ENCODE data around the gene MIOS.

MIOS gene

DNA sequence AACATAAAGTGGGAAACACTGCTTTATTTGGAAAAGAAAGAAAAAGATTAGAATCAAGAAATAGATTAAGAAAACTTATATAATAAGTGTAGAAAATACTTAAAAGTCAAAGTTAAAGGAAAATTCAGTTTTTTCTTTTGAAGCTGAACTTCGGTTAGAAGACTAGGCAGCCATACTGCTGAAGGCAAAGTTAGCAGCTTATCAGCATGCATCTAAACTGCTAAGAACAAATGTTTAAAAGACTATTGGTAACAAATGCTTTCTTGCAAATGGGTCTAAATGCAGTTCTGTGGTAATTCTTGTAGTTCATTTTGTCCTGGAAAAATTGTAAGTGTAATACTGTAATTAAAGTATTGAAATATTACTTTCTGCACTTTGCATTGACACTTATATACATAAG, 18.0 kb downstream of the MIOS start:
- no peak for DNase-seq

DNA sequence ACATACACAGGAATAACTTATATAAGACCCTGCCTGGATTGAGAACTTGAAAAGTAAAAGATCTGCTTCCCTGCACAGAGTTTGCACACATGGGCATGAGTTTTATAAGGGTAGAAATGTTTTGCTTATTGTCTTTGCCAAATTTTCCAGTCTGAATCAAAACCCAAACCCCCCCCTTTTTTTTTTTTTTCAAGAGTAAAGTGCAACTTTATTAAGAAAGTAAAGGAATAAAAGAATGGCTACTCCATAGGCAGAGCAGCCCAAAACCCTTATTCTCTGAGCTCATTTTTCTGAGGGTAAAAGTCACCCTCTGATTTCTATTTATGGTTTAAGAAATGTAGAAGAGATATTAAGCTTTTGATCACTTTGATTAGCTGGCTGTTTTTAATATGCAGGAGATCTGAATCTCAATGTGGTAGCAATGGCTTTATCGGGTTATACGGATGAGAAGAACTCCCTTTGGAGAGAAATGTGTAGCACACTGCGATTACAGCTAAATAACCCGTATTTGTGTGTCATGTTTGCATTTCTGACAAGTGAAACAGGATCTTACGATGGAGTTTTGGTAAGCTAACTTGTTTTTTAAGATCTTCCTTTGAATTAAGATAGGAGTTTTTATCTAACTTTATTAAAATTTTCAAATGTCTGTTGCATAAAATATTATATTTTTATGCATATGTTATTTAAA, 18.7 kb downstream of the MIOS start:
- DNase-seq: peak; percentile 66

DNA sequence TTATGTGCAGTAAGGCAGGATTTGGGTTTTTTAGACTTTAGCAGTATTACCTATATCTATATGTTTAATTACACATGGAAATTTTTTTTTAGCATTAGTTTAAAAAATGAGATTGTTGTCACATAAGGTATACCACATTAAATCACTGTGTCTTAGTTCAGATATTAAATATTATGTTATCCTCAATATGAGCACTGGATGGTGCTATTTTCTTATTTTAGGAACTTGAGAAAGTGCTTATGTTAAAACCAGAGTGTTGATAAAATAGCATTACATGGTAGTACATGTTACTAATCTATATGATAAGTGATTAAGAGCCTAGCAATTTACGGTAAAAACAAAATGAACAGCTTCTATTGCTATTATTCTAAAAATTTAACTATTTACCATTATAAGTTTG, 28.8 kb downstream of the MIOS start:
- DNase-seq: peak; percentile 64

DNA sequence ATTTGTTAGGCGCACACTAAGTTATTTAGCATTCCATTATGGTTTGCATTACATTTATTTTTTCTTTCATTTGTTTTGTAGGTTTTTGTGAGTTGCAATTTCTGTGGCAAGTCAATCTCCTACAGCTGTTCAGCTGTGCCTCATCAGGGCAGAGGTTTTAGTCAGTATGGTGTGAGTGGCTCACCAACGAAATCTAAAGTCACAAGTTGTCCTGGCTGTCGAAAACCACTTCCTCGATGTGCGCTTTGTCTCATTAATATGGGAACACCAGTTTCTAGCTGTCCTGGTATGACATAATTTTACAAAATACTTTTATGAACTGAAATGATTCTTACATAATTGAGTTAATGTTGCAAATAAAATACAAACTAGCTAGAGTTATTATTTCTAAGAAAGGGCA, 29.5 kb downstream of the MIOS start:
- no peak for DNase-seq

DNA sequence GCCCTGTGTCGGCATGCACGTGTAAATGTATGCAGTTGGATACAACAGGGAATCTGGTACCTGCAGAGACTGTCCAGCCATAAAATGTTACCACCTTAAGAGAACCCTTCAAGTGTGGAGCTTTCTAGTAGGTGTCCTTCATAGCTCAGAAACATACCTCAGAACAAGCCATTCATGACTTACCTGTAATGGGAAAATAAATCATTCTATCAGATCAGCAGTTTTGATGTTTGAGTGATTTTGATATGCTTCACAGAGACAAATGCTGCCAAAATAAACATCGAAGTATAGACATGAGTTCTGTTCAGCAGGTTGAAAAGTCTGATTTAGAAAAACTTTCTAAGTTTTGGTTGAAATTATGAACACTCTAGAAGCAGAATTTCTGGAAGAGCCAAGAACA, 40.3 kb downstream of the MIOS start:
- DNase-seq: no peak

DNA sequence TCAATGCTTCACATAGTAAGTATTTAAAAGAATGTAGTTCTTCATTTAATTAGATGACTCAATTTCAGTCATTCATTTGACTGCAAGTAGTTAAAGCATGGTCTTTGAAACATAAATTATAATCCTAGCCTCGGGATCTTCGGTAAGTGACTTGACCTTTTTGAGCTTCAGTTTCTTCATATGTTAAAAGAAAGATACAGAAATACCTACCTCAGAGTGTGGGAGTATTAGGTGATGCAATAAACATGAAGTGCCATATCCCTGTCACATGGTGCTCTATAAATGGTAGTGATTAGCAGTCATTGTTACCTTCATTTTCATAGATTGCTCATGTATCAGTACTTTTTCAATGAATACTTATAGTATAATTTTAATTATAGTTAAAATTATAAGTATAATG, 42.6 kb downstream of the MIOS start:
- no peak for DNase-seq

DNA sequence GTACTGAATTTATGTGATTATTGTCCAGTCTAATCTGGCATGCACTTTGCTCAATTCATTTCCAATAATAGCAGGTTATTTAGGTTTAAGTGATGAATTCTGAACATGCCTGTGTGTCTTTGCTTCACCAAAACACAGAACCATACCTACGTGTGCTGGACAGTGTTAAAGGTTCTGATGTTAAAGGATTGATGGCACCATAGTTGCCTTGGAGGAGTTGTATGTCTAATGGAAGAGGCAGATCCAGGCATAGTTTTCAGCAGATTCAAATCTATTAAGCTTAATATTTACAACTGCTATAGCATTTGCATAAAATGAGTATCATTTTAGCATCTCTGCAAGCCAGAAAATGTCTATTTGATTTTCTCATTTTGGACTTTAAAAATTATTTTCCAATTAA, 45.8 kb downstream of the MIOS start:
- DNase-seq: no peak

DNA sequence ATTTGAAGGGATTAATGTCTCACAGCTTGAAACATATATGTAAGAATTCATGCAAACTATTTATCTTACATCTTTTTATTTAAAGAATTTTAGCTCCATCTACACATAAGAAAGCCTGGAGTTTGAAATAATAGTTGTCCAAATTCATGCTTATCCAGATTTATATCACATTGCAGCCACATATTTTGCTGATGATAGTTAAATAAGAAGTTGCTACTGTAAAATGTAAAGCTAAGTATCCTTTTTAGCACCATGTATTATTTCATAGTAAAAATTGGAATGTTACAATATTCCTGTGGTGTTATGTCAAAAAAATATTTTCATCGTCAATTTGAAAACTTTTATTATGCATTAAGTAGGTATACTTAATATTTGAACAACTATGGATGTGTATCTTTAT, 46.5 kb downstream of the MIOS start:
- no peak for DNase-seq

DNA sequence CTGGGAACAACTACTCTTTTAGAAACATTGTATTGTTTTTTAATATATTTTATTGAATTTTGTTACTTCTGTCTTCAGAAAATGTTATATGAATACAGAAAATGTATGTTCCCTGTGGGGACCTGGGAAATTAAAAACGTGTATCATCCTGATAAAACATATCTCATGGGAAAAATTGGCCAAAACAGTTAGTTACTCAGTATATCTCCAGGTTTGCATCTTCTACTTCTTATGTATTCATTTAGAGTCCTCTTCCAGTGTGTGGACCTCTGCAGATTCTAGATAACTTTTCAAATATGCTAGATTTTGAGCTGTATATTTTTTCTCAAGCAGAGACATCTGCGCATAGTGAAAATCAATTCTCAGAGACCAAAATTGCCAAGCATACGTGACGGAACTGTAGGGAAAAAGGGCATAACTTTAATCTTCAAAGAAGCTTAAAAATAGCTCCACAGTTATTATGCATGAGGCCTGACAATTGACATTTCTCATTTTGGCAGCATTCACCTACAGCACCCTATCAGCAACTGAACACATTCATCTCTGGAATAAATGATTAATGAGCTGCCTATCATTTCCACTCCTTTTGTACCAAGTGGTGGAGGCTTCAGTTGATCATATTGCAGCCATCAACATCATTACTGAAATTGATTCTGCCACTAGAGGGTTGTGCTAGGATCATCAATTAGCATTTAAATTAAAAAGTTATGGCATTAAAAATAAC, 47.5 kb downstream of the MIOS start:
- DNase-seq: no peak

DNA sequence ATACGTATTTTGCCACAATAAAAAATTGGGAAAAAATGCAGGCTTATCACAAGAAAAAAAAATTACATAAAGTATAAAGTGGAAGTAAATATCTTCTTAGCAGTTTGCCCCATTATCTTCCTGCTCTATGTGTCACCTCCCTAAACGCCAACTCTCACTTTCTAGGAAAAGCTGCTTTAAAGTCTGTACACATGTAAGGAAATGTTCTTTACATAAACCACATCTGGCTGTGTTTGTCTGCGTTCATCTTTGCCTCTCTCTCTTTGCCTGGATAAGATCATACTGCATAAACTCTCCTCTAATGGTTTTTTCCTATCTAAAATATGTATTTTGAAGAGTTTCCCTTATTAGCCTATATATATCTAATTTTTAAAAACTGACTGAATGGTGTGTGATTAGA, 50.9 kb downstream of the MIOS start:
- DNase-seq: no peak

DNA sequence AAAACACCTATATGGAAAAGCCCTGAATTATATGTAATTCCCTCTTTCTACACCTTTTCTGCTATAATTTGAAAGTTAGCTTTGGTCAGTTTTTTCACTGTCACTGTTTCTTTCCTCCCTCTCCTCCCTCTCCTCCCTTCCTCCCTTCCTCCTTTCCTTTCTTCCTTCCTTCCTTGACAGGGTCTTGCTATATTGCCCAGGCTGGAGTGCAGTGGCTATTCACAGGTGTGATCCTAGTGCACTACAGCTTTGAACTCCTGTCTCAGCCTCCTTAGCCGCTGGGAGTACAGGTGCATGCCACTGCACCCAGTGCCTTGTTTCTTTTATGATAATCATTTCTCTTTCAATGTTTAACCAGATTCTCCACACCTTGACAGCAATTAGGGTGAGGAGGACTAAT, 51.7 kb downstream of the MIOS start:
- no peak for DNase-seq

DNA sequence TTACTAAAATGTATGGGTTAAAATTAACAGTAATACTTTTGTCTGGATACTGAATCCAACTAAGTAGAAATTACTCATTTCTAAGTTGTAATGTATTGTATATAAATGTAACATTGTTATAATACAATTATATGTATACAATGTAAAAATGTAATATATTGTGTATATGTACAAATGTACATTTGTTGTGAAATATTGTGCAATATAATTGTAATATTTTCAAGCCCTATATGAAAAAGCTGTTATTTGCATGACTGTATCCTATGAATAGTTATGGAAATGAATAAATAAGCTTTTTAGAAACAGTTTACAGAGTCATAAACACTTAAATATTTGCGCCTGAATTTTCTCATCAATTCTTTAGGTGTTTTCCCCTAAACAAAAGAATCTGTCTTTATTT, 53.6 kb downstream of the MIOS start:
- DNase-seq: no peak

DNA sequence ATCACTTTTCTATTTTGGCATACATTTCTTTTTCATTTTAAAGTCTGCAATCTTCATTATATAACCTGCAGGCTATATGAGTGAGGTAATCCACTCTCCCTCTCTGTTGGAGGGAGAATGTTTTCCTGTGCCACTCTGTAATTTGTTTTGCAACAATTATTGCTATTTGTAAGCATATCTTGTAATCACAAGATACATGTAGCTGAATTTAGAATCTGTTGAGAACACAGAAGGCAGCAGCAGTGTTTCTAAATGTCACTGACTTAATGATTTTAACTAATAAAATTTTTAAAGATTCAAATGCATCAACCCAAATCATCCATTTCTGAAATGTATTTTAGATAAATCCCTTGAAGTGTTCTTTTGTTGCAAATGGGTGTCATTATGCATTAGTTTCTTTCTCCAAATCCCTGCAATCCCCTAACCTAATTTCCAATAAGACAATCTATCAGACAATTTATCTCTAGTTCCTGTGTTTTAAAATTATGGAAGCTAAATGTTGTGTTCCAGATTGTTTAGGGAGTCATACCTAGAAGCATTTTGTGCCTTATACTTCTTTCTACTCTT, 54.0 kb downstream of the MIOS start:
- DNase-seq: no peak

DNA sequence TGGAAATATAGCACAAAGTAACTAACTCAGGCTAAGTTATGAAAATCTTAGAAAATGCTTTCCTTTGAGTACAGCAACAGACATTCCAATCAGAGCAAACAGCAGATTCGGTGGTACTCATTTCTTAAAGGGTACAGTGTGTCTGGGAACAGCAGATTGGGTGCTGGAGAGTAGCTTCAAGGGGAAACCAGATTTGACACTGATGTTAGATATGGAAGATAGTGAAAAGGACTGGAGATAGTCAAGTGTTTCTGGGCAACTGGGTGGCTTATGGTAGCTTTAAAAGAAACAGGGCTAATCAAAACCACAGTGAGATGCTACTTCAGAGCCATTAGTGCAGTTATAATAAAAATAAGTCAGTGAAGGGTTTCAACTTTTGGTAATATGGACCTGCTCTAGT, 61.8 kb downstream of the MIOS start:
- no peak for DNase-seq

DNA sequence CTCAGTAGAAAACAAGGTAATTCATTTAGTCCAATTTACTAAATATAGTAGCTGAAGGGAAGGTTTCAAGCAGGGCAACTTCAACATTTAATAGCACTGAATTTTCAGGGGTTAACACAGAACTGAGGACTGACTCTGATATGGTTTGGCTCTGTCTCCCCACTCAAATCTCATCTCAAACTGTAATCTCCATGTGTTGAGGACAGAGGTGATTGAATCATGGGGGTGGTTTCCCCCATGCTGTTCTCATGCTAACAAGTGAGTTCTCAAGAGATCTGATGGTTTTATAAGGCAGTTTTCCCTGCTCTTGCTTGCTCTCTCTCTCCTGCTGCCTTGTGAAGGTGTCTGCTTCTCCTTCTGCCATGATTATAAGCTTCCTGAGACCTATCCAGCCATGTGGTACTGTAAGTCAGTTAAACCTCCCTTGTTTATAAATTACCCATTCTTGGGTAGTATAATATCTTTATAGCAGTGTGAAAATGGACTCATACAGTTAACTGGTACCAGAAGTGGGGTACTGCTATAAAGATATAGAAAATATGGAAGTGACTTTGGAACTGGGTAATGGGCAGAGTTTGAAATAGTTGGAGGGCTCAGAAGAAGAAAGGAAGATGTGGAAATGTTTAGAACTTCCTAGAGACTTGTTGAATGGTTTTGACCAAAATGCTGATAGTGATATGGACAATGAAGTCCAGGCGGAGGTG, 64.1 kb downstream of the MIOS start:
- no peak for DNase-seq

DNA sequence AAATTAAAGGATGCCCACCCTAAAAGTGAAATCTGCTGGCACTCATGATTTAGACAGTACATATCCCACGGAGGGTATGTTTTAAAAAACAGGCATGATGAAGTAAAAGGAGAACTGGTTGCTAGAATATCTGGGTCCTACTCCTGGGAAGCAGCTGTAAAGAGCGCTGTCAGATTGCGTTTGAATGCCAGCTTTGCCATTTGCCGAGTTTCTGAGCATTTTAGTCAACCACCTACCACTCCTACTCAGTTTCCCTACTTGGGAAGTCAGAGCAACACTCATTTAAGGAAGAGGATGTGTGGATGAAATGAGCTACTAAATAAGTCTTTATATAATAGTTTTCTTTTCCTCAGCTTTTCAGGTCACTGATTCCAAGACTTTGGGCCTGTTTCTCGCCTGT, 72.7 kb downstream of the MIOS start:
- DNase-seq: peak; percentile 48

DNA sequence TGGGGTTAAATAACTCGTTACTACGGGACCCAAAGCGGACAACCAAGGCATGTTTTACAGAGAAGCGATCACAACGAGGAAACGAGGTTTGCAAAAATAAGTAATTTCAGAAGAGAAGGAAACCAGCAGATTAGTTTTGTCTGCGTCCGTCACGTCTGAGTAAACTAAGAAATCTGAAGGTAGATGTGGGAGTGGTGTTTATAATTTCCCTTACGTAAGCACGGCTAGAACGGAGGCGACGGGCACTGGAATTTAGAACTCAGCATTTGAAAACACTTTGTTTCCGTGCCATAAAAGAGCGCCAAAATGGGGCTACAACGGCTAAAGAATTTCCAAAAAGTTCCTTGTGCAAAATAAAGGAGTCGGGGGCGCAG, 73.2 kb downstream of the MIOS start:
- peak; percentile 63 for DNase-seq

DNA sequence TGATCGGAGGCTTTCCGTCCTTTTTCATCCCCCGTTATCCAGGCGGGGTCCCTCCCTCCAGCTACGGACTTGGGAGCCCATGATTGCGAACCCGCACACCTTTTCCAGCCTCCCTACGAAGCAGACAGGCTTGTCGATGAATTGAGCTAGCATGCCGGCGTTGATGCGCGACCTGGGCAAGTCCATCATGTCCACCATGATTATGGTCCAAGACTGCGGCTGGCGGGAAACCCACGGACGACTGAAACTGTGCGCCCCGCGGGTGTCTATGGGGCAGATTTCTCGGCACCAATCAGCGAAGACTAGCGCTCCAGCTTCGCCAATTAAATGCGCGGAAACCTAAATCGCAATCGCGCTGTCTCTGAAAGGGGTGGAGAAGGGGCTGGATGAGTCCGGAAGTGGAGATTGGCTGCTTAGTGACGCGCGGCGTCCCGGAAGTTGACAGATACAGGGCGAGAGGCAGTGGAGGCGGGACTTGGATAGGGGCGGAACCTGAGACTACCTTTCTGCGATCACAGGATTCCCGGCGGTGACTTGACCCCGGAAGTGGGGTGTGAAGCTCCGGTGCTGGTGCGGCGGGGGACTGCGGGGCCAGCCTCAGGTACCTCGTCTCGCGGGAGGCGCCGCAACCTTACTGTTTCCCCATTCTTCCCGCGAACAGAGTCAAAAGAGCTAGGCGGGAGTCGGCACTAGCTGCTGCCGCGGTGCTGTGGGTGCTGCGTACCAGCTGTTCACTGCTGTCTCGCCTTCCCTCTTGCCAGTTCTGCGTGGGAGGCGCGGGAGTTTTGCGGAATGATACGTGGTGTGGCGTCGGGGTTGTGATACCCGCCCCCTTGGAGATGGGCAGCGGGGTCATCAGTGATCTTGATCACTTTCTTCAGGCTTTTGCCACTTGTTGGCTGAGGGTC, 73.8 kb downstream of the MIOS start, which contains the start of gene UMAD1:
UMAD1 (plus strand) TSS at position 532 of the 908 bp plus-strand sequence. CDS start 32,620 bp downstream, outside the sequence.
- DNase-seq: peak; percentile 100

DNA sequence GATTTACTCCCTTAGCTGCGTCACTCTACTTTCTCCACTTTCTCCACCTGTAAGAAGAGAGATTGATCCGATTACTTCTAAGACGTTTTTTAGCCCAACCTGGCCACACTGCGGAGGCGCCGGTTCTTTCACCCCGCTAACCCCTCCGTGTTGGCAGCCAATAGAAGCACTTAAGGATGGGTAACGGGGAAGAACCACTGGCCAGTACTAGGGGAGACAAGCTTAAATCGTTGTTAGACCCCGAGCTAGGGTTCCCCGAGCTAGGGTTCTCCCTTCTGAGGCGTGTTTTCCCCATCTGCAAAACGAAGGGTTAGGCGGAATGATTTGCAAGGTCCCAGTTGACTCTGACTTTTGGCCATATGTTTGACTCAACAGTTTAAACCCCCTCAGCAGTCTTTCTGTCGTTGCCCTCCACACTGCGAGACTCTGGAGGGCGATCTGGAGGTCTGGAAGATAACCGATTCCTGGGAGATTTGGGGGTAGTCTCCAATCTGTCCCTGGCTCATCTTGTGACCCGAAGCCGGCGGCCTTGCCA, 74.5 kb downstream of the MIOS start:
- peak; percentile 75 for DNase-seq

DNA sequence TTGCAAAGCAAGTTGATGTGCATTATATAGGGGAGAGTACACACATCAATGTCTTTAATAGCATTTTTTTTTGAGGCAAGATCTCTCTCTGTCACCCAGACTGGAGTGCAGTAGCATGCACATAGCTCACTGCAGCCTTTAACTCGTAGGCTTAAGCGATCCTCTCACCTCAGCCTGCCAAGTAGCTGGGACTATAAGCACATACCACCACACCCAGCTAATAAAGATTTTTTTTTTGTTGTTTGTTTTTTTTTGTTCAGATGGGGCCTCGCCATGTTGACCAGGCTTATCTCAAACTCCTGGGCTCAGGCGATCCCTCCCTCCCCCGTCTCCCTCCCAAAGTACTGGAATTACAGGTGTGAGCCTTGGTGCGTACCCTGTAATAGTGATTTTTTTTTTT, 75.4 kb downstream of the MIOS start:
- DNase-seq: peak; percentile 15

DNA sequence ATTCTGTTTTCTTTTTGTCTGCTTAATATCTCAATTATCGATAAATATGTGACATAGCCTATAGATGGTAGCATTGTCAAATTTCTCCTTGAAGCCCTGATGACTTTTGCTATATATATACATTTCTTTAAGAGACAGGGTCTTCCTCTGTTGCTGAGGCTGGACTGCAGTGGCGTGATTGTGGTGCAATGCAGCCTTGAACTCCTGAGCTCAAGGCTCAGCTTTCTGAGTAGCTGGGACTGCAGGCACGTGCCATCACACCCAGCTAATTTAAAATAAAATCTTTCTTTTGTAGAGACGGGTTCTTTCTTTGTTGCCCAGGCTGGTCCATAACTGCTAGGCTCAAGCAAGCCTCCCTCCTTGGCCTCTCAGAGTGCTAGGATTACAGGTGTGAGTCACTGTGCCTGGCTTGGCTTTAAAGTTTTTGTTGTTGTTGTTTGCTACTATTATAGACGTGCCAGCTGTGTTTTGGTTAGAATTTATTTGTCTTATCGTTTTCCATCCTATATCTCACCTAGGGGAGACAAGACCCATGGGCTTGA, 80.9 kb downstream of the MIOS start:
- no peak for DNase-seq

DNA sequence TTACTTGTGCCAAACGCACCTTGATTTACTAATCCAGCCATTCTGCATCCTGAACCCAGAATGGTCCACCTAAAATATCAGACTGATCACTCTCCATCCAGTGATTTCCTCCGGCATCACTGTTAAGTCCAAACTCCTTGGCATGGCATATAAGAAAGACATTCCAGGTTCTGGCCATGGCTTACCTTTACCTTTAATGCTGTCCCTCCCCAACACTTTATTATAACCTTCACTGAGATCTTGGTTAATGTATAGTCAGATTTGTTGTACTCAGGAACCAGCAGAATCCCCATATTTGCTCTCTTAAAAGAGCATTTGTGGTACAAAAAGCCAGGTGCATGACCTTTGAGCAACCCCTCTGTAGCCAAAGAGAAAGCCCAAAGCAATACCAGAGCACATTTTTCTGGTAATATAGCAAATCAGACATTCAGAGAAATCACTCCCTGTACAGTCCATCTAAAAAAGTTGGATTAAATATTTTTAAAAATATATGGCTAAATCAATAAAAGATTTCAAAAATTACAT, 84.1 kb downstream of the MIOS start:
- no peak for DNase-seq

Measured in DMS53 (cell line).